GM12878 (cell line): ENCODE measurements around the gene MAF. TPM values are rescaled to one million over a fixed set of nuclear protein-coding genes. Genes with fewer than 3 reads are reported as not detected.
A peak's percentile ranks its signal among the peaks of the same experiment; 100 is the strongest.

ENCODE experiments used
- ATAC-seq: fragments of 200-7000 bp; cut with Tn5 transposase; 3 replicates; pipeline ENCODE4 v1.9.1; 2020; ENCODE audit warnings: mild to moderate bottlenecking, moderate library complexity
- BruUV-seq: library from RNA; stranded (reverse); fragments of 400-500 nt; replicated peaks from 2 replicates; lab custom pipeline; 2021; lab: Mats Ljungman, UMichigan
- CTCF ChIA-PET: fragments of 300-600 bp; sonication (Branson Sonifier 250); formaldehyde crosslinking; extraction: SDS; loops from one replicate; lab custom pipeline; 2021; ENCODE audit warnings: inconsistent platforms; lab: Yijun Ruan, JAX
- POLR2A ChIA-PET: fragments of 350-600 bp; formaldehyde crosslinking; extraction: SDS; loops from one replicate; lab custom pipeline; 2021; ENCODE audit warnings: inconsistent platforms; lab: Charles Lee
- RAD21 ChIA-PET: fragments of 300-600 bp; sonication (Branson Sonifier 250); formaldehyde crosslinking; loops from one replicate; lab custom pipeline; 2023; ENCODE audit warnings: antibody characterized with exemption; ENCODE audit not compliant: unreplicated experiment; lab: Charles Lee
- SMC1A ChIA-PET: fragments of 300-600 bp; sonication (Branson Sonifier 250); formaldehyde crosslinking; loops from one replicate; lab custom pipeline; 2023; ENCODE audit not compliant: unreplicated experiment, uncharacterized antibody; lab: Charles Lee
- DNase-seq: peaks from one replicate; pipeline ENCODE4 v3.0.0-alpha.2; 2011; ENCODE audit warnings: low read depth, low spot score
- FAIRE-seq: peaks from 3 replicates; lab custom pipeline; 2011; peaks lifted over from hg19 to GRCh38; lab: Jason Lieb, UNC
- H2AFZ ChIP-seq: 2 replicates; pipeline ENCODE4 v1.6.0; 2011; ENCODE audit warnings: low read depth, low read length, control low read depth; ENCODE audit not compliant: control insufficient read depth
- H3K27ac ChIP-seq: 2 replicates; pipeline ENCODE4 v1.5.1; 2011; ENCODE audit warnings: control low read depth; ENCODE audit not compliant: control insufficient read depth, insufficient read depth
- H3K27me3 ChIP-seq, 2 experiments: replicated peaks in 1 of 2; 2 replicates each; pipeline versions ENCODE4 v1.6.0 to v1.6.1; 2011; ENCODE audit warnings: low read length in 1 of 2; ENCODE audit not compliant: control insufficient read depth in 2 of 2, insufficient read depth in 2 of 2
- H3K36me3 ChIP-seq, 2 experiments: 2 replicates each; pipeline ENCODE4 v1.5.1; 2011; ENCODE audit warnings: low read length in 1 of 2; ENCODE audit not compliant: control insufficient read depth in 2 of 2, insufficient read depth in 2 of 2
- H3K4me1 ChIP-seq: 2 replicates; pipeline ENCODE4 v1.6.1; 2011; ENCODE audit warnings: mild to moderate bottlenecking, low read length, moderate library complexity, mixed read lengths; ENCODE audit not compliant: control insufficient read depth, insufficient read depth
- H3K4me2 ChIP-seq: 2 replicates; pipeline ENCODE4 v1.6.0; 2011; ENCODE audit warnings: control low read depth; ENCODE audit not compliant: control insufficient read depth, insufficient read depth
- H3K4me3 ChIP-seq: fragments of 200-600 bp; sonication (generic); 2 replicates; pipeline ENCODE4 v1.5.1; 2016
- H3K79me2 ChIP-seq: 2 replicates; pipeline ENCODE4 v1.6.0; 2011; ENCODE audit warnings: low read length; ENCODE audit not compliant: control insufficient read depth, insufficient read depth
- H3K9ac ChIP-seq: 2 replicates; pipeline ENCODE4 v1.8.0; 2011; ENCODE audit warnings: low read length, control low read depth, mixed read lengths; ENCODE audit not compliant: control insufficient read depth, insufficient read depth
- H3K9me3 ChIP-seq: replicated peaks from 3 replicates; pipeline ENCODE4 v1.5.1; 2011; ENCODE audit warnings: mild to moderate bottlenecking, low read length; ENCODE audit not compliant: control insufficient read depth, insufficient read depth
- H4K20me1 ChIP-seq: 2 replicates; pipeline ENCODE4 v1.6.0; 2011; ENCODE audit not compliant: control insufficient read depth, insufficient read depth
- DPF2 ChIP-seq: fragments of 450-650 bp; IDR thresholded peaks from 2 replicates; pipeline ENCODE4 v1.6.1; 2017; ENCODE audit warnings: mild to moderate bottlenecking
- FOXK2 ChIP-seq: fragments of 450-650 bp; IDR thresholded peaks from 2 replicates; pipeline ENCODE4 v1.6.1; 2017; ENCODE audit warnings: mild to moderate bottlenecking, moderate library complexity
- FOXM1 ChIP-seq: IDR thresholded peaks from 2 replicates; pipeline ENCODE4 v1.6.1; 2012; ENCODE audit warnings: low read depth, mild to moderate bottlenecking, inconsistent platforms, low read length, moderate library complexity
- HDAC2 ChIP-seq: fragments of 200-600 bp; sonication (generic); IDR thresholded peaks from 2 replicates; pipeline ENCODE4 v1.6.1; 2017
- HDAC6 ChIP-seq: fragments of 200-600 bp; sonication (generic); IDR thresholded peaks from one replicate; pipeline ENCODE4 v1.8.0; 2017; ENCODE audit warnings: antibody characterized with exemption; ENCODE audit not compliant: unreplicated experiment
- KAT2A ChIP-seq: conservative IDR thresholded peaks from 2 replicates; pipeline ENCODE4 v1.6.1; 2011; ENCODE audit warnings: low read depth, low read length; ENCODE audit not compliant: control insufficient read depth
- MYC ChIP-seq: IDR thresholded peaks from 2 replicates; pipeline ENCODE4 v1.6.1; 2011; ENCODE audit warnings: mild to moderate bottlenecking, low read length, moderate library complexity, inconsistent platforms; ENCODE audit not compliant: insufficient read depth, insufficient replicate concordance, insufficient read length, severe bottlenecking
- NFIC ChIP-seq: IDR thresholded peaks from 2 replicates; pipeline ENCODE4 v1.6.1; 2012; ENCODE audit warnings: low read depth, mild to moderate bottlenecking, inconsistent platforms, low read length, moderate library complexity
- POLR2AphosphoS5 ChIP-seq: IDR thresholded peaks from 2 replicates; pipeline ENCODE4 v1.6.1; 2011; ENCODE audit warnings: mild to moderate bottlenecking, low read length, inconsistent platforms
- RUNX3 ChIP-seq: IDR thresholded peaks from 2 replicates; pipeline ENCODE4 v1.6.1; 2012; ENCODE audit warnings: low read length, inconsistent platforms
- SMARCA5 ChIP-seq: fragments of 450-650 bp; IDR thresholded peaks from 2 replicates; pipeline ENCODE4 v1.6.1; 2017; ENCODE audit warnings: mild to moderate bottlenecking
- SPI1 ChIP-seq: IDR thresholded peaks from 2 replicates; pipeline ENCODE4 v1.6.1; 2011; ENCODE audit warnings: low read depth, mild to moderate bottlenecking, low read length, moderate library complexity, borderline replicate concordance; ENCODE audit not compliant: insufficient read depth
- ZNF622 ChIP-seq: fragments of 450-650 bp; IDR thresholded peaks from 2 replicates; pipeline ENCODE4 v1.6.1; 2017; ENCODE audit warnings: mild to moderate bottlenecking, inconsistent platforms
- WGBS: methylation state at CpG from one replicate; pipeline ENCODE4 v1.1.6; 2016; ENCODE audit warnings: low lambda C conversion rate; ENCODE audit not compliant: insufficient replicate concordance, insufficient coverage; ENCODE audit errors: missing lambda C conversion rate; 5-methylcytosine and 5-hydroxymethylcytosine counted together
- in situ Hi-C: fragments of 300-500 bp; cut with MboI; formaldehyde crosslinking; loops from 9 replicates; pipeline ENCODE4 v1.14.3; 2018; ENCODE audit warnings: mixed read lengths
- intact Hi-C: fragments of 100-400 bp; cut with micrococcal nuclease; formaldehyde crosslinking; loops from one replicate; pipeline ENCODE4 v1.14.2; 2022; ENCODE audit not compliant: unreplicated experiment
- polyA plus RNA-seq, 11 experiments: library from polyadenylated mRNA; depleted of rRNA in 4 of 11; unstranded in 6 of 11; stranded (reverse) in 5 of 11; fragments of >200 nt; fragmentation: Nextera tagmentation in 4 of 11; fragmentation: Illumina TruSeq in 1 of 11; extraction: Ambion mirVana in 4 of 11; extraction: Trizol in 1 of 11; gene quantifications; 1 replicate in 1 of 11; 2 replicates in 10 of 11; pipeline versions ENCODE4 v1.2.1 to v1.2.3, GENCODE V29; 2011 to 2016; ENCODE audit warnings: inconsistent platforms in 2 of 11, missing spikeins in 2 of 11, low read depth in 1 of 11
- total RNA-seq, 4 experiments: library from RNA; depleted of rRNA in 3 of 4; stranded (reverse); fragments of >200 nt in 3 of 4; fragmentation: Illumina TruSeq in 1 of 4; extraction: Trizol in 1 of 4; gene quantifications; 2 replicates each; pipeline versions ENCODE4 v1.2.1 to v1.2.3, GENCODE V29; 2013 to 2021

Gene MAF
- total and polyA plus RNA-seq, 10 of the 15 experiments (the other 5 are each of a cell fraction or from before 2014, with no cell fraction given), result 0.03 to 0.13 TPM; not detected in 8

GRCh38 chr16:79607587-79607986 lies 7.0 kb upstream of the MAF start:
- no peak for FAIRE-seq
- Histone ChIP-seq H3K27me3 (peaks cover 0 to 9% of the 10 kb centered on the region in 2 experiments; a peak in 1 of 4 replicates), H3K9me3 (no peaks in the 10 kb centered on the region), H3K4me3 (no peak overlapping the region), H3K4me1 (0 out of 2 replicates have a peak, but pooled peaks cover 4% of the 10 kb centered on the region), H3K4me2 (no peak overlapping the region), H3K79me2 (no peaks in the 10 kb centered on the region), H2AFZ (no peak overlapping the region), H3K36me3 (no peaks in the 10 kb centered on the region), H4K20me1 (no peaks in the 10 kb centered on the region), H3K9ac (no peak overlapping the region), H3K27ac (no peak overlapping the region)
- POLR2A ChIA-PET, result no interaction called here
- WGBS, result 27% methylated on average over 3 of the region's 3 CpGs
- intact Hi-C loops, result no loop called here
- no peak for ATAC-seq
- in situ Hi-C loops, result loop anchor here (10.0 kb wide), 2 partner anchors 1103 to 1483 kb away; no protein-coding TSS in a partner anchor
- no TSS peak for BruUV-seq
- RAD21 ChIA-PET, result no interaction called here
- SMC1A ChIA-PET, result no interaction called here
- CTCF ChIA-PET, result no interaction called here
- TF ChIP-seq DPF2, result no peak
- no peak for TF ChIP-seq MYC
- TF ChIP-seq SMARCA5, result no peak
- TF ChIP-seq POLR2AphosphoS5, result no peak
- no peak for TF ChIP-seq FOXK2
- TF ChIP-seq HDAC6, result no peak
- no peak for TF ChIP-seq ZNF622
- no peak for TF ChIP-seq HDAC2
- DNase-seq, result no peak

- FAIRE-seq, result peak; percentile 71
- H4K20me1 ChIP-seq, result no peaks in the 10 kb centered on the region
- 2% methylated on average over 7 of the region's 7 CpGs for WGBS
- no TSS peak for BruUV-seq
- POLR2A ChIA-PET, result no interaction called here
- SMC1A ChIA-PET, result no interaction called here
- TF ChIP-seq FOXM1 (no peak), NFIC (peak; percentile 29; the same call in 1 of the 2 replicates), KAT2A (no peak), SPI1 (peak; percentile 80), RUNX3 (peak; percentile 55)
- no peaks in the 10 kb centered on the region for H3K36me3 ChIP-seq
- no peaks in the 10 kb centered on the region for H3K79me2 ChIP-seq
- peaks cover 3 to 9% of the 10 kb centered on the region in 2 experiments for H3K27me3 ChIP-seq
- H3K27ac ChIP-seq, result no peak overlapping the region
- CTCF ChIA-PET, result interaction anchor here (0.6 kb wide), 1 partner anchor 1256 kb away, joined by 3 read pairs; no protein-coding TSS in a partner anchor
- intact Hi-C loops, result no loop called here
- no peak overlapping the region for H3K4me3 ChIP-seq
- no peaks in the 10 kb centered on the region for H3K9me3 ChIP-seq
- H2AFZ ChIP-seq, result no peak overlapping the region
- no peak overlapping the region for H3K9ac ChIP-seq
- ATAC-seq, result peak; percentile 60
- 0 out of 2 replicates have a peak, but pooled peaks cover 4% of the 10 kb centered on the region for H3K4me1 ChIP-seq
- H3K4me2 ChIP-seq, result no peak overlapping the region
- no peak for DNase-seq
- RAD21 ChIA-PET, result no interaction called here
- in situ Hi-C loops, result loop anchor here (10.0 kb wide), 2 partner anchors 1101 to 1481 kb away; no protein-coding TSS in a partner anchor
Measured at GRCh38 chr16:79605999-79606398, 5.5 kb upstream of the MAF start.
